HEK293 (cell line): Measurements from ENCODE around the gene PDE2A.
A peak's percentile ranks its signal among the peaks of the same experiment; 100 is the strongest.

Experiments used
- CTCF ChIA-PET: fragments of 350-600 bp; formaldehyde crosslinking; extraction: SDS; loops from one replicate; lab custom pipeline; 2021; ENCODE audit warnings: antibody characterized with exemption; lab: Yijun Ruan, JAX
- POLR2A ChIA-PET: fragments of 300-600 bp; formaldehyde crosslinking; extraction: SDS; loops from one replicate; lab custom pipeline; 2020; ENCODE audit warnings: antibody characterized with exemption, inconsistent platforms; lab: Yijun Ruan, JAX
- H3K27ac ChIP-seq: fragments of 200-500 bp; sonication (Bioruptor generic); 2 replicates; pipeline ENCODE4 v1.5.1; 2014; ENCODE audit warnings: low read depth, low read length, control low read depth, inconsistent platforms; ENCODE audit errors: extremely low read depth
- H3K36me3 ChIP-seq, 2 experiments: fragments of 200-500 bp in 1 of 2; sonication (Bioruptor generic) in 1 of 2; 1 replicate in 1 of 2; 2 replicates in 1 of 2; pipeline ENCODE4 v1.5.1; 2014 to 2017; ENCODE audit warnings: inconsistent platforms in 2 of 2, low read length in 2 of 2; ENCODE audit not compliant: control insufficient read depth in 2 of 2, insufficient read depth in 1 of 2
- H3K4me1 ChIP-seq: fragments of 200-500 bp; sonication (Bioruptor generic); 2 replicates; pipeline ENCODE4 v1.5.1; 2014; ENCODE audit warnings: mild to moderate bottlenecking, low read length, inconsistent platforms; ENCODE audit not compliant: control insufficient read depth, insufficient read depth
- H3K4me3 ChIP-seq: 2 replicates; pipeline ENCODE4 v1.5.1; 2011; ENCODE audit warnings: low read depth, mild to moderate bottlenecking, control low read depth, low read length, moderate library complexity
- H3K9me3 ChIP-seq: fragments of 200-500 bp; sonication (Bioruptor generic); 2 replicates; pipeline ENCODE4 v1.5.1; 2014; ENCODE audit warnings: low read depth, low read length, inconsistent platforms; ENCODE audit not compliant: control insufficient read depth, insufficient read depth
- EGR2 ChIP-seq: fragments of 450-650 bp; formaldehyde crosslinking; IDR thresholded peaks from 2 replicates; pipeline ENCODE4 v1.5.1; 2016; ENCODE audit warnings: low read depth, missing biosample characterization, missing genetic modification characterization
- GLIS1 ChIP-seq: fragments of 450-650 bp; formaldehyde crosslinking; IDR thresholded peaks from 2 replicates; pipeline ENCODE4 v1.5.1; 2016; ENCODE audit warnings: missing biosample characterization, missing genetic modification characterization
- GLIS2 ChIP-seq: fragments of 450-650 bp; formaldehyde crosslinking; IDR thresholded peaks from 2 replicates; pipeline ENCODE4 v1.5.1; 2016; ENCODE audit warnings: missing biosample characterization, missing genetic modification characterization
- MEIS1 ChIP-seq: sonication (generic); formaldehyde crosslinking; IDR thresholded peaks from 2 replicates; pipeline ENCODE4 v1.8.1; 2022; ENCODE audit warnings: missing genetic modification reagents, mild to moderate bottlenecking, borderline replicate concordance
- TRIM28 ChIP-seq: IDR thresholded peaks from 2 replicates; pipeline ENCODE4 v1.6.1; 2011; ENCODE audit warnings: low read length, control low read depth, borderline replicate concordance
- TSHZ1 ChIP-seq: fragments of 450-650 bp; formaldehyde crosslinking; IDR thresholded peaks from 2 replicates; pipeline ENCODE4 v1.5.1; 2016; ENCODE audit warnings: missing biosample characterization, missing genetic modification characterization, borderline replicate concordance
- YY2 ChIP-seq: fragments of 450-650 bp; formaldehyde crosslinking; IDR thresholded peaks from 2 replicates; pipeline ENCODE4 v1.5.1; 2016; ENCODE audit warnings: missing biosample characterization, missing genetic modification characterization
- ZBTB44 ChIP-seq: fragments of 450-650 bp; IDR thresholded peaks from 2 replicates; pipeline ENCODE4 v1.5.1; 2018; ENCODE audit warnings: missing biosample characterization, mild to moderate bottlenecking, missing genetic modification characterization
- ZFHX2 ChIP-seq: fragments of 450-650 bp; formaldehyde crosslinking; conservative IDR thresholded peaks from 2 replicates; pipeline ENCODE4 v1.5.1; 2016; ENCODE audit warnings: missing biosample characterization, missing genetic modification characterization
- ZIC2 ChIP-seq: fragments of 450-650 bp; formaldehyde crosslinking; IDR thresholded peaks from 2 replicates; pipeline ENCODE4 v1.5.1; 2016; ENCODE audit warnings: missing biosample characterization, missing genetic modification characterization
- ZNF169 ChIP-seq: fragments of 450-650 bp; formaldehyde crosslinking; IDR thresholded peaks from 2 replicates; pipeline ENCODE4 v1.5.1; 2016; ENCODE audit warnings: missing biosample characterization, missing genetic modification characterization
- ZNF239 ChIP-seq: fragments of 450-650 bp; formaldehyde crosslinking; IDR thresholded peaks from 2 replicates; pipeline ENCODE4 v1.5.1; 2016; ENCODE audit warnings: missing biosample characterization, missing genetic modification characterization
- ZNF660 ChIP-seq: fragments of 450-650 bp; IDR thresholded peaks from 2 replicates; pipeline ENCODE4 v1.5.1; 2018; ENCODE audit warnings: missing biosample characterization, mild to moderate bottlenecking, missing genetic modification characterization
- TF ChIP-seq, protein P1 (sequence below): fragments of 450-650 bp; formaldehyde crosslinking; IDR thresholded peaks from 2 replicates; pipeline ENCODE4 v1.5.1; 2017; ENCODE audit warnings: missing biosample characterization, missing genetic modification characterization
- TF ChIP-seq, protein P2 (sequence below): fragments of 450-650 bp; formaldehyde crosslinking; IDR thresholded peaks from 2 replicates; pipeline ENCODE4 v1.5.1; 2016; ENCODE audit warnings: missing biosample characterization, missing genetic modification characterization
- TF ChIP-seq, protein P3 (sequence below): fragments of 450-650 bp; formaldehyde crosslinking; IDR thresholded peaks from 2 replicates; pipeline ENCODE4 v1.5.1; 2016; ENCODE audit warnings: missing biosample characterization, missing genetic modification characterization, borderline replicate concordance

PDE2A gene

GRCh38 chr11:72678524-72678923, 4.3 kb upstream of the PDE2A start:
- Histone ChIP-seq H3K9me3 (no peaks in the 10 kb centered on the region), H3K36me3 (peaks cover 0 to 3% of the 10 kb centered on the region in 2 experiments; a peak in 1 of 3 replicates), H3K4me1 (no peaks in the 10 kb centered on the region), H3K27ac (no peak overlapping the region), H3K4me3 (no peak overlapping the region)
- TF ChIP-seq ZBTB44 (tag by site-specific recombination), result no peak
- TF ChIP-seq TRIM28, result no peak
- TF ChIP-seq ZNF660 (tag by site-specific recombination), result no peak
- POLR2A ChIA-PET, result no interaction called here
- CTCF ChIA-PET, result interaction anchor here (0.6 kb wide), 1 partner anchor 244 kb away, joined by 4 read pairs; no protein-coding TSS in a partner anchor

DNA sequence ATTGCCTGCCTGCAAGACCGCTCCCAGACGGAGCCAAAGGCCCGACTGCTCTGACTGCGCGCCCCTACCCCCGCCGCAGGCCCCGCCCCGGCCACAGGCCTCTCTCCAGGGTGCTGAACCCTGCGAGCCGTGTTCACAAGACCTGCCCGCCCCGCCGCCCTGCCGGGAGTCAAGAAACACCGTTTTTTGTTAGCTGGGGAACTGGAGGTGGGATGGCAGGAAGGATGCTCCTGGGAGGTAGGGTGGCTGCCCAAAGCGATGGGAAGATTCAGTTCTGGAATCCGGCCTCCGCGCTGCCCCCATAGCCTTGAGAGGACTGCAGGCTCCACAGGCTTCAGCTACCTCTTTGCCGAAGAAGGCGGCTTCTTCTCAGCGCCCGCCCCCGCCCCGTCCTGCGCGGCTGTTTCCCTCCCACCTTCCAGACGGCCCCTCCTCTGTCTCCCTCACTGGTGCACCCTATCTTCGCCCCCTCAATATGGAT, 2.7 kb upstream of the PDE2A start:
- Histone ChIP-seq H3K4me1 (no peaks in the 10 kb centered on the region), H3K27ac (no peak overlapping the region), H3K36me3 (no peaks in the 10 kb centered on the region), H3K9me3 (no peaks in the 10 kb centered on the region), H3K4me3 (no peak overlapping the region)
- CTCF ChIA-PET, result interaction anchor here (0.6 to 2.5 kb wide), 6 partner anchors 11 to 432 kb away, joined by 3 to 7 read pairs (median 4); no protein-coding TSS in a partner anchor
- POLR2A ChIA-PET, result no interaction called here
- TF ChIP-seq, protein P1, sequence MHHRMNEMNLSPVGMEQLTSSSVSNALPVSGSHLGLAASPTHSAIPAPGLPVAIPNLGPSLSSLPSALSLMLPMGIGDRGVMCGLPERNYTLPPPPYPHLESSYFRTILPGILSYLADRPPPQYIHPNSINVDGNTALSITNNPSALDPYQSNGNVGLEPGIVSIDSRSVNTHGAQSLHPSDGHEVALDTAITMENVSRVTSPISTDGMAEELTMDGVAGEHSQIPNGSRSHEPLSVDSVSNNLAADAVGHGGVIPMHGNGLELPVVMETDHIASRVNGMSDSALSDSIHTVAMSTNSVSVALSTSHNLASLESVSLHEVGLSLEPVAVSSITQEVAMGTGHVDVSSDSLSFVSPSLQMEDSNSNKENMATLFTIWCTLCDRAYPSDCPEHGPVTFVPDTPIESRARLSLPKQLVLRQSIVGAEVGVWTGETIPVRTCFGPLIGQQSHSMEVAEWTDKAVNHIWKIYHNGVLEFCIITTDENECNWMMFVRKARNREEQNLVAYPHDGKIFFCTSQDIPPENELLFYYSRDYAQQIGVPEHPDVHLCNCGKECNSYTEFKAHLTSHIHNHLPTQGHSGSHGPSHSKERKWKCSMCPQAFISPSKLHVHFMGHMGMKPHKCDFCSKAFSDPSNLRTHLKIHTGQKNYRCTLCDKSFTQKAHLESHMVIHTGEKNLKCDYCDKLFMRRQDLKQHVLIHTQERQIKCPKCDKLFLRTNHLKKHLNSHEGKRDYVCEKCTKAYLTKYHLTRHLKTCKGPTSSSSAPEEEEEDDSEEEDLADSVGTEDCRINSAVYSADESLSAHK (tag by site-specific recombination), result peak; percentile 86
- TF ChIP-seq GLIS1, result no peak
- TF ChIP-seq, protein P2, sequence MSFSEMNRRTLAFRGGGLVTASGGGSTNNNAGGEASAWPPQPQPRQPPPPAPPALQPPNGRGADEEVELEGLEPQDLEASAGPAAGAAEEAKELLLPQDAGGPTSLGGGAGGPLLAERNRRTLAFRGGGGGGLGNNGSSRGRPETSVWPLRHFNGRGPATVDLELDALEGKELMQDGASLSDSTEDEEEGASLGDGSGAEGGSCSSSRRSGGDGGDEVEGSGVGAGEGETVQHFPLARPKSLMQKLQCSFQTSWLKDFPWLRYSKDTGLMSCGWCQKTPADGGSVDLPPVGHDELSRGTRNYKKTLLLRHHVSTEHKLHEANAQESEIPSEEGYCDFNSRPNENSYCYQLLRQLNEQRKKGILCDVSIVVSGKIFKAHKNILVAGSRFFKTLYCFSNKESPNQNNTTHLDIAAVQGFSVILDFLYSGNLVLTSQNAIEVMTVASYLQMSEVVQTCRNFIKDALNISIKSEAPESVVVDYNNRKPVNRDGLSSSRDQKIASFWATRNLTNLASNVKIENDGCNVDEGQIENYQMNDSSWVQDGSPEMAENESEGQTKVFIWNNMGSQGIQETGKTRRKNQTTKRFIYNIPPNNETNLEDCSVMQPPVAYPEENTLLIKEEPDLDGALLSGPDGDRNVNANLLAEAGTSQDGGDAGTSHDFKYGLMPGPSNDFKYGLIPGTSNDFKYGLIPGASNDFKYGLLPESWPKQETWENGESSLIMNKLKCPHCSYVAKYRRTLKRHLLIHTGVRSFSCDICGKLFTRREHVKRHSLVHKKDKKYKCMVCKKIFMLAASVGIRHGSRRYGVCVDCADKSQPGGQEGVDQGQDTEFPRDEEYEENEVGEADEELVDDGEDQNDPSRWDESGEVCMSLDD (tag by site-specific recombination), result no peak
- TF ChIP-seq ZIC2 (tag by site-specific recombination), result peak; percentile 40; the same call in 1 of the 2 replicates
- TF ChIP-seq EGR2, result peak; percentile 79
- TF ChIP-seq GLIS2 (tag by site-specific recombination), result no peak
- no peak for TF ChIP-seq MEIS1
- TF ChIP-seq, protein P3, sequence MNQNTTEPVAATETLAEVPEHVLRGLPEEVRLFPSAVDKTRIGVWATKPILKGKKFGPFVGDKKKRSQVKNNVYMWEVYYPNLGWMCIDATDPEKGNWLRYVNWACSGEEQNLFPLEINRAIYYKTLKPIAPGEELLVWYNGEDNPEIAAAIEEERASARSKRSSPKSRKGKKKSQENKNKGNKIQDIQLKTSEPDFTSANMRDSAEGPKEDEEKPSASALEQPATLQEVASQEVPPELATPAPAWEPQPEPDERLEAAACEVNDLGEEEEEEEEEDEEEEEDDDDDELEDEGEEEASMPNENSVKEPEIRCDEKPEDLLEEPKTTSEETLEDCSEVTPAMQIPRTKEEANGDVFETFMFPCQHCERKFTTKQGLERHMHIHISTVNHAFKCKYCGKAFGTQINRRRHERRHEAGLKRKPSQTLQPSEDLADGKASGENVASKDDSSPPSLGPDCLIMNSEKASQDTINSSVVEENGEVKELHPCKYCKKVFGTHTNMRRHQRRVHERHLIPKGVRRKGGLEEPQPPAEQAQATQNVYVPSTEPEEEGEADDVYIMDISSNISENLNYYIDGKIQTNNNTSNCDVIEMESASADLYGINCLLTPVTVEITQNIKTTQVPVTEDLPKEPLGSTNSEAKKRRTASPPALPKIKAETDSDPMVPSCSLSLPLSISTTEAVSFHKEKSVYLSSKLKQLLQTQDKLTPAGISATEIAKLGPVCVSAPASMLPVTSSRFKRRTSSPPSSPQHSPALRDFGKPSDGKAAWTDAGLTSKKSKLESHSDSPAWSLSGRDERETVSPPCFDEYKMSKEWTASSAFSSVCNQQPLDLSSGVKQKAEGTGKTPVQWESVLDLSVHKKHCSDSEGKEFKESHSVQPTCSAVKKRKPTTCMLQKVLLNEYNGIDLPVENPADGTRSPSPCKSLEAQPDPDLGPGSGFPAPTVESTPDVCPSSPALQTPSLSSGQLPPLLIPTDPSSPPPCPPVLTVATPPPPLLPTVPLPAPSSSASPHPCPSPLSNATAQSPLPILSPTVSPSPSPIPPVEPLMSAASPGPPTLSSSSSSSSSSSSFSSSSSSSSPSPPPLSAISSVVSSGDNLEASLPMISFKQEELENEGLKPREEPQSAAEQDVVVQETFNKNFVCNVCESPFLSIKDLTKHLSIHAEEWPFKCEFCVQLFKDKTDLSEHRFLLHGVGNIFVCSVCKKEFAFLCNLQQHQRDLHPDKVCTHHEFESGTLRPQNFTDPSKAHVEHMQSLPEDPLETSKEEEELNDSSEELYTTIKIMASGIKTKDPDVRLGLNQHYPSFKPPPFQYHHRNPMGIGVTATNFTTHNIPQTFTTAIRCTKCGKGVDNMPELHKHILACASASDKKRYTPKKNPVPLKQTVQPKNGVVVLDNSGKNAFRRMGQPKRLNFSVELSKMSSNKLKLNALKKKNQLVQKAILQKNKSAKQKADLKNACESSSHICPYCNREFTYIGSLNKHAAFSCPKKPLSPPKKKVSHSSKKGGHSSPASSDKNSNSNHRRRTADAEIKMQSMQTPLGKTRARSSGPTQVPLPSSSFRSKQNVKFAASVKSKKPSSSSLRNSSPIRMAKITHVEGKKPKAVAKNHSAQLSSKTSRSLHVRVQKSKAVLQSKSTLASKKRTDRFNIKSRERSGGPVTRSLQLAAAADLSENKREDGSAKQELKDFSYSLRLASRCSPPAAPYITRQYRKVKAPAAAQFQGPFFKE (tag by site-specific recombination), result no peak
- TF ChIP-seq TSHZ1 (tag by site-specific recombination), result no peak
- no peak for TF ChIP-seq ZNF239 (tag by site-specific recombination)
- peak; percentile 89 for TF ChIP-seq ZFHX2
- no peak for TF ChIP-seq YY2
- no peak for TF ChIP-seq ZNF169 (tag by site-specific recombination)
